KMS-11 (cell line): ENCODE measurements around the gene PKIB.
"Not testable (repeated sequence)": the region's sequence is repeated elsewhere in the genome, so short reads cannot be mapped to it uniquely, and the experiment has no call there.

Experiments used
- H2AFZ ChIP-seq: fragments of 200-600 bp; sonication (generic); 2 replicates; pipeline ENCODE4 v1.6.1; 2016; ENCODE audit warnings: antibody characterized with exemption, mixed run types, low read depth
- H3K27ac ChIP-seq: fragments of 200-600 bp; sonication (generic); 2 replicates; pipeline ENCODE4 v1.6.1; 2016; ENCODE audit warnings: mild to moderate bottlenecking, mixed run types
- H3K27me3 ChIP-seq: fragments of 200-600 bp; sonication (generic); 2 replicates; pipeline ENCODE4 v1.6.1; 2017; ENCODE audit warnings: mild to moderate bottlenecking, low read depth, mixed run types, moderate library complexity; ENCODE audit not compliant: insufficient read depth
- H3K36me3 ChIP-seq: fragments of 200-600 bp; sonication (generic); 2 replicates; pipeline ENCODE4 v1.6.1; 2017; ENCODE audit warnings: mild to moderate bottlenecking, mixed run types; ENCODE audit not compliant: insufficient read depth
- H3K4me1 ChIP-seq: fragments of 200-600 bp; sonication (generic); 2 replicates; pipeline ENCODE4 v1.6.1; 2016; ENCODE audit warnings: mild to moderate bottlenecking, low read depth, mixed run types; ENCODE audit not compliant: poor library complexity, severe bottlenecking
- H3K4me2 ChIP-seq: fragments of 200-600 bp; sonication (generic); 2 replicates; pipeline ENCODE4 v1.7.0; 2016; ENCODE audit warnings: mild to moderate bottlenecking, mixed run types
- H3K4me3 ChIP-seq: fragments of 200-600 bp; sonication (generic); IDR thresholded peaks from 2 replicates; pipeline ENCODE4 v1.6.1; 2017; ENCODE audit warnings: low read depth, low read length, mixed read lengths; ENCODE audit not compliant: insufficient read depth
- H3K79me2 ChIP-seq: fragments of 200-600 bp; sonication (generic); 2 replicates; pipeline ENCODE4 v1.6.1; 2016; ENCODE audit warnings: low read depth, mixed run types; ENCODE audit not compliant: insufficient read depth
- H3K9ac ChIP-seq: fragments of 200-600 bp; sonication (generic); 2 replicates; pipeline ENCODE4 v1.6.1; 2016; ENCODE audit warnings: mild to moderate bottlenecking, mixed run types
- H4K20me1 ChIP-seq: fragments of 200-600 bp; sonication (generic); 2 replicates; pipeline ENCODE4 v1.6.1; 2016; ENCODE audit warnings: mild to moderate bottlenecking, mixed run types; ENCODE audit not compliant: insufficient read depth
- CTCF ChIP-seq: fragments of 200-600 bp; sonication (generic); conservative IDR thresholded peaks from 2 replicates; pipeline ENCODE4 v1.6.1; 2017; ENCODE audit warnings: low read depth, mild to moderate bottlenecking, antibody characterized with exemption, low read length, moderate library complexity, mixed read lengths

Gene PKIB

GRCh38 chr6:122740091-122740490, 129.9 kb downstream of the PKIB start:
- Histone ChIP-seq H2AFZ (no peak overlapping the region), H3K79me2 (no peaks in the 10 kb centered on the region), H3K27me3 (no peaks in the 10 kb centered on the region), H3K4me2 (no peak overlapping the region), H3K27ac (no peak overlapping the region), H3K36me3 (no peaks in the 10 kb centered on the region), H4K20me1 (no peaks in the 10 kb centered on the region), H3K4me1 (no peaks in the 10 kb centered on the region), H3K4me3 (no peak overlapping the region), H3K9ac (no peak overlapping the region)
- TF ChIP-seq CTCF = no peak

- Histone ChIP-seq H3K4me3 (no peak overlapping the region), H4K20me1 (no peaks in the 10 kb centered on the region), H3K4me2 (no peak overlapping the region), H3K79me2 (no peaks in the 10 kb centered on the region), H3K36me3 (no peaks in the 10 kb centered on the region), H3K27ac (no peak overlapping the region), H2AFZ (no peak overlapping the region), H3K4me1 (no peaks in the 10 kb centered on the region), H3K27me3 (no peaks in the 10 kb centered on the region), H3K9ac (no peak overlapping the region)
- TF ChIP-seq CTCF = no peak
These were observed 130.7 kb downstream of the PKIB start for GRCh38 chr6:122740936-122741335.

GRCh38 chr6:122744247-122744646, 134.0 kb downstream of the PKIB start:
- not testable (repeated sequence) for H4K20me1 ChIP-seq, H3K9ac ChIP-seq, H3K79me2 ChIP-seq, H2AFZ ChIP-seq, H3K4me1 ChIP-seq, H3K4me3 ChIP-seq, H3K27me3 ChIP-seq, H3K4me2 ChIP-seq, H3K36me3 ChIP-seq, H3K27ac ChIP-seq
- TF ChIP-seq CTCF = peak; percentile 26; the same call in 1 of the 2 replicates

- not testable (repeated sequence) for H3K27me3 ChIP-seq, H3K4me2 ChIP-seq, H3K9ac ChIP-seq
These were observed 134.7 kb downstream of the PKIB start for GRCh38 chr6:122744856-122745255.

GRCh38 chr6:122746688-122747087, 136.5 kb downstream of the PKIB start:
- Histone ChIP-seq H3K27ac (no peak overlapping the region), H4K20me1 (no peaks in the 10 kb centered on the region), H3K9ac (no peak overlapping the region), H3K4me1 (peaks cover 30% of the 10 kb centered on the region), H3K27me3 (no peaks in the 10 kb centered on the region), H3K36me3 (no peaks in the 10 kb centered on the region), H2AFZ (no peak overlapping the region), H3K4me3 (no peak overlapping the region), H3K4me2 (no peak overlapping the region), H3K79me2 (no peaks in the 10 kb centered on the region)
- no peak for TF ChIP-seq CTCF

More at GRCh38 chr6:122744856-122745255, 134.7 kb downstream of the PKIB start:
- not testable (repeated sequence) for H3K4me3 ChIP-seq, H4K20me1 ChIP-seq, H3K79me2 ChIP-seq, H3K27ac ChIP-seq, H3K36me3 ChIP-seq, H2AFZ ChIP-seq
- H3K4me1 ChIP-seq = peaks cover 11% of the 10 kb centered on the region
